Measurements from ENCODE around the gene GDI1.
A peak's percentile ranks its signal among the peaks of the same experiment; 100 is the strongest.

GDI1 gene

GRCh38 chrX:154483325-154483724, 46.4 kb downstream of the GDI1 start:
- no peak for TF ChIP-seq ZNF433 (tag by site-specific recombination; IDR thresholded peaks at IDR 0.05; ENCODE audit: low read depth)
- no peak for TF ChIP-seq ZNF133 (tag by site-specific recombination; IDR thresholded peaks at IDR 0.05)
- no peak for TF ChIP-seq ZNF645 (tag by site-specific recombination; IDR thresholded peaks at IDR 0.05)
- peak; percentile 64 for TF ChIP-seq GLIS1 (tag by site-specific recombination; IDR thresholded peaks at IDR 0.05)
- no peak for TF ChIP-seq ZBTB1 (tag by site-specific recombination; IDR thresholded peaks at IDR 0.05)
- TF ChIP-seq ZNF48 (tag by site-specific recombination; IDR thresholded peaks at IDR 0.05): no peak
- no peak for TF ChIP-seq ZNF391 (tag by site-specific recombination; IDR thresholded peaks at IDR 0.05; ENCODE audit: borderline replicate concordance, low read depth)
- no peak for TF ChIP-seq ZNF354C (tag by site-specific recombination; IDR thresholded peaks at IDR 0.05; ENCODE audit: borderline replicate concordance, low read depth)
- TF ChIP-seq FEZF1 (tag by site-specific recombination; IDR thresholded peaks at IDR 0.05): no peak
- no peak for TF ChIP-seq PBX3 (CRISPR knock-in tag; IDR thresholded peaks at IDR 0.05)
- peak; percentile 81 for TF ChIP-seq MZF1 (tag by site-specific recombination; IDR thresholded peaks at IDR 0.05; ENCODE audit: borderline replicate concordance)
- TF ChIP-seq, protein P1, sequence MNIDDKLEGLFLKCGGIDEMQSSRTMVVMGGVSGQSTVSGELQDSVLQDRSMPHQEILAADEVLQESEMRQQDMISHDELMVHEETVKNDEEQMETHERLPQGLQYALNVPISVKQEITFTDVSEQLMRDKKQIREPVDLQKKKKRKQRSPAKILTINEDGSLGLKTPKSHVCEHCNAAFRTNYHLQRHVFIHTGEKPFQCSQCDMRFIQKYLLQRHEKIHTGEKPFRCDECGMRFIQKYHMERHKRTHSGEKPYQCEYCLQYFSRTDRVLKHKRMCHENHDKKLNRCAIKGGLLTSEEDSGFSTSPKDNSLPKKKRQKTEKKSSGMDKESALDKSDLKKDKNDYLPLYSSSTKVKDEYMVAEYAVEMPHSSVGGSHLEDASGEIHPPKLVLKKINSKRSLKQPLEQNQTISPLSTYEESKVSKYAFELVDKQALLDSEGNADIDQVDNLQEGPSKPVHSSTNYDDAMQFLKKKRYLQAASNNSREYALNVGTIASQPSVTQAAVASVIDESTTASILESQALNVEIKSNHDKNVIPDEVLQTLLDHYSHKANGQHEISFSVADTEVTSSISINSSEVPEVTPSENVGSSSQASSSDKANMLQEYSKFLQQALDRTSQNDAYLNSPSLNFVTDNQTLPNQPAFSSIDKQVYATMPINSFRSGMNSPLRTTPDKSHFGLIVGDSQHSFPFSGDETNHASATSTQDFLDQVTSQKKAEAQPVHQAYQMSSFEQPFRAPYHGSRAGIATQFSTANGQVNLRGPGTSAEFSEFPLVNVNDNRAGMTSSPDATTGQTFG (tag by site-specific recombination; IDR thresholded peaks at IDR 0.05; ENCODE audit: borderline replicate concordance): no peak
- no peak for TF ChIP-seq ZNF146 (tag by site-specific recombination; IDR thresholded peaks at IDR 0.05)
- TF ChIP-seq ZNF121 (tag by site-specific recombination; IDR thresholded peaks at IDR 0.05): no peak
- TF ChIP-seq, protein P2, sequence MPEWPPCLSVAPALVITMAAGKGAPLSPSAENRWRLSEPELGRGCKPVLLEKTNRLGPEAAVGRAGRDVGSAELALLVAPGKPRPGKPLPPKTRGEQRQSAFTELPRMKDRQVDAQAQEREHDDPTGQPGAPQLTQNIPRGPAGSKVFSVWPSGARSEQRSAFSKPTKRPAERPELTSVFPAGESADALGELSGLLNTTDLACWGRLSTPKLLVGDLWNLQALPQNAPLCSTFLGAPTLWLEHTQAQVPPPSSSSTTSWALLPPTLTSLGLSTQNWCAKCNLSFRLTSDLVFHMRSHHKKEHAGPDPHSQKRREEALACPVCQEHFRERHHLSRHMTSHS (tag by site-specific recombination; IDR thresholded peaks at IDR 0.05): no peak
- TF ChIP-seq ZNF280C (tag by site-specific recombination; IDR thresholded peaks at IDR 0.05): no peak
- 0 out of 2 replicates have a peak, but pooled peaks have one; percentile 39 for TF ChIP-seq PRDM1 (tag by site-specific recombination; IDR thresholded peaks at IDR 0.05)
- TF ChIP-seq ZNF830 (tag by site-specific recombination; IDR thresholded peaks at IDR 0.05; ENCODE audit: low read depth): no peak
- TF ChIP-seq ZNF341 (tag by site-specific recombination; IDR thresholded peaks at IDR 0.05; ENCODE audit: low read depth): no peak
- no peak for TF ChIP-seq ZNF768 (tag by site-specific recombination; IDR thresholded peaks at IDR 0.05)
- no peak for TF ChIP-seq ZNF792 (tag by site-specific recombination; IDR thresholded peaks at IDR 0.05)
- peak; percentile 43 for TF ChIP-seq GLIS2 (tag by site-specific recombination; IDR thresholded peaks at IDR 0.05)
- no peak for TF ChIP-seq ZNF560 (tag by site-specific recombination; IDR thresholded peaks at IDR 0.05; ENCODE audit: borderline replicate concordance)
- TF ChIP-seq YY2 (tag by site-specific recombination; IDR thresholded peaks at IDR 0.05): no peak
- TF ChIP-seq ZNF585B (tag by site-specific recombination; IDR thresholded peaks at IDR 0.05): no peak
- TF ChIP-seq ZNF37A (tag by site-specific recombination; IDR thresholded peaks at IDR 0.05): no peak
- TF ChIP-seq EGR2 (tag by site-specific recombination; IDR thresholded peaks at IDR 0.05; ENCODE audit: low read depth): no peak
- TF ChIP-seq ZNF701 (tag by site-specific recombination; IDR thresholded peaks at IDR 0.05): no peak
- TF ChIP-seq GLI2 (tag by site-specific recombination; IDR thresholded peaks at IDR 0.05; ENCODE audit: borderline replicate concordance, low read depth): no peak
- TF ChIP-seq IKZF3 (tag by site-specific recombination; IDR thresholded peaks at IDR 0.05): no peak
- no peak for TF ChIP-seq ZNF239 (tag by site-specific recombination; IDR thresholded peaks at IDR 0.05)
- Histone ChIP-seq H3K4me3 (ENCODE audit: low read depth, low read length) (no peak overlapping the region), H3K27ac (ENCODE audit: extremely low read depth, low read depth, low read length) (no peak overlapping the region), H3K36me3 (ENCODE audit: control insufficient read depth in 2 of 2, insufficient read depth in 1 of 2, low read length in 2 of 2) (peaks cover 0 to 32% of the 10 kb centered on the region in 2 experiments; a peak in 1 of 3 replicates), H3K4me1 (ENCODE audit: control insufficient read depth, insufficient read depth, low read length) (no peaks in the 10 kb centered on the region), H3K9me3 (ENCODE audit: control insufficient read depth, insufficient read depth, low read depth, low read length) (no peaks in the 10 kb centered on the region)
- ChIA-PET CTCF (interaction anchor here (1.5 kb wide), 1 partner anchor 531 kb away, joined by 3 read pairs; no protein-coding TSS in a partner anchor), POLR2A (interaction anchor here (0.6 to 3.1 kb wide), 3 partner anchors 24 to 85 kb away, joined by 5 to 10 read pairs (median 9); partner anchors contain the start of gene RPL10)

Measured in HEK293 (cell line).